SU-DHL-6 (cell line): Measurements from ENCODE around the gene FBXL3.

ENCODE experiments used
- H2AFZ ChIP-seq: fragments of 200-600 bp; sonication (generic); 2 replicates; pipeline ENCODE4 v1.6.1; 2014; ENCODE audit warnings: low read depth, mild to moderate bottlenecking, moderate library complexity, mixed read lengths, antibody characterized with exemption, low read length; ENCODE audit not compliant: severe bottlenecking
- H3F3A ChIP-seq: fragments of 200-600 bp; shearing (Covaris generic); 2 replicates; pipeline ENCODE4 v1.6.0; 2016; ENCODE audit warnings: antibody characterized with exemption, mild to moderate bottlenecking; ENCODE audit not compliant: insufficient read depth
- H3K27ac ChIP-seq: fragments of 200-600 bp; sonication (generic); 2 replicates; pipeline ENCODE4 v1.5.1; 2016; ENCODE audit warnings: low read depth, mild to moderate bottlenecking, low read length, moderate library complexity, mixed read lengths
- H3K27me3 ChIP-seq: fragments of 200-600 bp; sonication (generic), shearing (Covaris generic); 2 replicates; pipeline ENCODE4 v1.6.0; 2014; ENCODE audit warnings: mild to moderate bottlenecking, low read length
- H3K36me3 ChIP-seq: fragments of 200-600 bp; sonication (generic); 2 replicates; pipeline ENCODE4 v1.6.1; 2014; ENCODE audit warnings: mild to moderate bottlenecking, low read length, mixed read lengths
- H3K4me2 ChIP-seq: fragments of 300-600, 200-600 bp; shearing (Covaris generic), sonication (generic); 2 replicates; pipeline ENCODE4 v1.6.0; 2014; ENCODE audit warnings: low read length, low read depth, mild to moderate bottlenecking; ENCODE audit not compliant: poor library complexity, severe bottlenecking
- H3K4me3 ChIP-seq: fragments of 200-600 bp; sonication (generic); 2 replicates; pipeline ENCODE4 v1.5.1; 2014; ENCODE audit warnings: antibody characterized with exemption, low read length, mild to moderate bottlenecking, mixed read lengths; ENCODE audit not compliant: insufficient read depth, poor library complexity, severe bottlenecking
- H3K79me2 ChIP-seq: fragments of 200-600 bp; sonication (generic); 2 replicates; pipeline ENCODE4 v1.6.1; 2014; ENCODE audit warnings: mild to moderate bottlenecking, low read length, moderate library complexity; ENCODE audit not compliant: insufficient read depth
- H3K9ac ChIP-seq: fragments of 200-600 bp; sonication (generic); 2 replicates; pipeline ENCODE4 v1.7.0; 2014; ENCODE audit warnings: mild to moderate bottlenecking, low read length
- H3K9me2 ChIP-seq: fragments of 200-600 bp; sonication (generic); replicated peaks from 2 replicates; pipeline ENCODE4 v1.6.1; 2014; ENCODE audit warnings: low read length; ENCODE audit not compliant: insufficient read depth
- H3K9me3 ChIP-seq: fragments of 200-600 bp; sonication (generic); 2 replicates; pipeline ENCODE4 v1.6.1; 2014; ENCODE audit warnings: low read length, mixed read lengths; ENCODE audit not compliant: insufficient read depth
- H4K20me1 ChIP-seq: fragments of 200-600 bp; sonication (generic); 2 replicates; pipeline ENCODE4 v1.6.1; 2014; ENCODE audit warnings: low read depth, mild to moderate bottlenecking, antibody characterized with exemption, low read length, moderate library complexity, mixed read lengths
- EZH2phosphoT487 ChIP-seq: fragments of 200-600 bp; sonication (generic), shearing (Covaris generic); conservative IDR thresholded peaks from 2 replicates; pipeline ENCODE4 v1.6.1; 2018; ENCODE audit warnings: mild to moderate bottlenecking, antibody characterized with exemption, low read length, moderate library complexity, mixed read lengths
- TF ChIP-seq, protein P1 (sequence below): fragments of 200-600 bp; sonication (generic); IDR thresholded peaks from one replicate; pipeline ENCODE4 v1.5.1; 2017; ENCODE audit warnings: antibody characterized with exemption, mild to moderate bottlenecking, low read length, moderate library complexity; ENCODE audit not compliant: insufficient read depth, poor library complexity, severe bottlenecking

FBXL3 gene

DNA sequence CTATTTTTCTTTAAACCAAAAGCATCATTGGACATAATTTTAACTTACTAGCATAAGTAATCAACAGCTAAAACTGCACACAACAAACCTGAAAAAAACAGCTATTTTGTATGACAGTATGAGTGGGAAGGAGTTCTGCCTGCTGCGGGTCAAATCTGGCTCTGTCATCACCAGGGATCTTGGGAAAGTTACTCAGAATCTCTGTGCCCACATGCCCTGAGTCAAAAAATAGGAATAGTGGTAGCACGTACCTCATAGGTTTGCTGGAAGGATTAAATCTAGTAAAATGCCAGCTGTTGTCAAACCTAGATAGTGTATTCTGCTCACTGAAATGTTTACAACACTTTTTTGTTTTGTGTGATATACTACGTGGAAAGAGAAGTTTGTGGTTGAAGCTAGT, 33.9 kb downstream of the FBXL3 start:
- TF ChIP-seq EZH2phosphoT487, result no peak
- TF ChIP-seq, protein P1, sequence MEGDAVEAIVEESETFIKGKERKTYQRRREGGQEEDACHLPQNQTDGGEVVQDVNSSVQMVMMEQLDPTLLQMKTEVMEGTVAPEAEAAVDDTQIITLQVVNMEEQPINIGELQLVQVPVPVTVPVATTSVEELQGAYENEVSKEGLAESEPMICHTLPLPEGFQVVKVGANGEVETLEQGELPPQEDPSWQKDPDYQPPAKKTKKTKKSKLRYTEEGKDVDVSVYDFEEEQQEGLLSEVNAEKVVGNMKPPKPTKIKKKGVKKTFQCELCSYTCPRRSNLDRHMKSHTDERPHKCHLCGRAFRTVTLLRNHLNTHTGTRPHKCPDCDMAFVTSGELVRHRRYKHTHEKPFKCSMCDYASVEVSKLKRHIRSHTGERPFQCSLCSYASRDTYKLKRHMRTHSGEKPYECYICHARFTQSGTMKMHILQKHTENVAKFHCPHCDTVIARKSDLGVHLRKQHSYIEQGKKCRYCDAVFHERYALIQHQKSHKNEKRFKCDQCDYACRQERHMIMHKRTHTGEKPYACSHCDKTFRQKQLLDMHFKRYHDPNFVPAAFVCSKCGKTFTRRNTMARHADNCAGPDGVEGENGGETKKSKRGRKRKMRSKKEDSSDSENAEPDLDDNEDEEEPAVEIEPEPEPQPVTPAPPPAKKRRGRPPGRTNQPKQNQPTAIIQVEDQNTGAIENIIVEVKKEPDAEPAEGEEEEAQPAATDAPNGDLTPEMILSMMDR, result no peak
- Histone ChIP-seq H3K27me3 (no peaks in the 10 kb centered on the region), H3K27ac (no peak overlapping the region), H3K79me2 (0 out of 2 replicates have a peak, but pooled peaks cover 3% of the 10 kb centered on the region), H3K9ac (peak overlapping the region; percentile 87), H3K9me2 (no peaks in the 10 kb centered on the region), H3K4me2 (peak overlapping the region; percentile 70), H3K9me3 (no peaks in the 10 kb centered on the region), H3F3A (no peaks in the 10 kb centered on the region), H3K36me3 (no peaks in the 10 kb centered on the region), H3K4me3 (peak overlapping the region; percentile 84), H2AFZ (peak overlapping the region; percentile 80), H4K20me1 (no peaks in the 10 kb centered on the region)

DNA sequence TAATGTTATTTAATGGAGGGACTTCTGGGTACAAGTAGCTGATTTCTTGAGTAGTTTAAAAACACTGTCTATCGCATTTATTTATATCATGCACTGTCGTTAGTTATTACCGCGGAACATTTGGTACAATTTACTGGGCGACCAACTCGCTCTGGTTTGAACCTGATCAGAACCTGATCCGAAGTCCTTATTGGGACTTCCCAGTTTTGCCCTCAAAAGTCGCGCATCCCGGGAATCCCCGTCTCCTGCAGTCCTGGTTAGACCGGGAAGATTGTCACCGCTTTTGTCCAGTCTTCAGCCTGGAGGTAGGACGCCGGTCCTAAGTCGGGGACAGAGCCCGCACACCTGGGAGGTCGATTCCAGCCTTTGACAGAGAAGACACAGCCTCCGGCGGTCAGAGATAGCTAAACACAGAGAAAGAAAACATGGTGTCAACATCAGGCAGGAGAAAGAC, 34.4 kb downstream of the FBXL3 start:
- H3K4me2 ChIP-seq, result peak overlapping the region; percentile 70
- peak overlapping the region; percentile 84 for H3K4me3 ChIP-seq
- H3K9ac ChIP-seq, result peak overlapping the region; percentile 87
- 0 out of 2 replicates have a peak, but pooled peaks cover 3% of the 10 kb centered on the region for H3K79me2 ChIP-seq
- no peak overlapping the region for H3K27ac ChIP-seq
- TF ChIP-seq, protein P1, result no peak
- no peak for TF ChIP-seq EZH2phosphoT487
- no peaks in the 10 kb centered on the region for H3K9me3 ChIP-seq
- H2AFZ ChIP-seq, result peak overlapping the region; percentile 80
- no peaks in the 10 kb centered on the region for H3K36me3 ChIP-seq
- H4K20me1 ChIP-seq, result no peaks in the 10 kb centered on the region
- no peaks in the 10 kb centered on the region for H3F3A ChIP-seq
- H3K9me2 ChIP-seq, result no peaks in the 10 kb centered on the region
- no peaks in the 10 kb centered on the region for H3K27me3 ChIP-seq

DNA sequence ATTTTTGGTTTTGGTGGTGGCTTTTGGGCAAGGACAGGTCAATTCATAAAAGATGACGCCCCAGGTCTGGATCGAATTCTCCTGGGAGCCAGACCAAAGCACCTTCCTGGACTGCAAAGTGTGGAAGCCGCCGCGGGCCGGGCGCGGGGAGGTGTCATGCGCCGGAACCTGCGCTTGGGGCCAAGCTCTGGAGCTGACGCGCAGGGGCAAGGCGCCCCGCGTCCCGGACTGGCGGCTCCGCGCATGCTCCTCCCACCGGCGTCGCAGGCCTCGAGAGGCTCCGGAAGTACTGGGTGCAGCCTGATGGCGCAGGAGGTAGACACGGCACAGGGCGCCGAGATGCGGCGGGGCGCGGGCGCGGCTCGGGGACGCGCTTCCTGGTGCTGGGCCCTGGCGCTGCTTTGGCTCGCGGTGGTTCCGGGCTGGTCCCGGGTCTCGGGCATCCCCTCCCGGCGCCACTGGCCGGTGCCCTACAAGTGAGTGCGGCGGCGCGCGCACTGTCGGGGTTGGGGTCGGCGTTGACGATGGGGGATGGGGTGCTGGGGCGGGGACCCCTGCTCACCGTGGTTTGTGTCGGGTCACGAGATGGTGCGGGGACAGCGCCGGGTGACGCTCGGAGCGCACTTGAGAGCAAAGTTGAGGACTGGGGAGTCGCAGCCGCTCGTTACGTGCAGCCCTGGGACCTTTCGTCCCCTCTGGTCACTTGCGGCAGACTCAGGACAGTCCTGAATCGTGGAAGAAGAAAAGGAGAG, 35.0 kb downstream of the FBXL3 start, which contains the start of gene CLN5:
Gene CLN5, plus strand, starts transcription at position 286 of the 752 bp plus-strand sequence. Its CDS starts 18 bp downstream, at position 304.
- H3K9ac ChIP-seq, result peak within 1 kb of the TSS; percentile 87
- H3K9me2 ChIP-seq, result no peaks in the 10 kb centered on the region
- peak within 1 kb of the TSS; percentile 70 for H3K4me2 ChIP-seq
- no peaks in the 10 kb centered on the region for H3K36me3 ChIP-seq
- peak within 1 kb of the TSS; percentile 95 for H2AFZ ChIP-seq
- 0 out of 2 replicates have a peak, but pooled peaks cover 3% of the 10 kb centered on the region for H3K79me2 ChIP-seq
- H3K9me3 ChIP-seq, result no peaks in the 10 kb centered on the region
- H3K27me3 ChIP-seq, result no peaks in the 10 kb centered on the region
- H4K20me1 ChIP-seq, result no peaks in the 10 kb centered on the region
- no peaks in the 10 kb centered on the region for H3F3A ChIP-seq
- peak within 1 kb of the TSS; percentile 84 for H3K4me3 ChIP-seq
- H3K27ac ChIP-seq, result peak within 1 kb of the TSS; percentile 30
- no peak for TF ChIP-seq EZH2phosphoT487
- TF ChIP-seq, protein P1, result no peak
